Measurements from ENCODE around the gene CHRNA7.

DNA sequence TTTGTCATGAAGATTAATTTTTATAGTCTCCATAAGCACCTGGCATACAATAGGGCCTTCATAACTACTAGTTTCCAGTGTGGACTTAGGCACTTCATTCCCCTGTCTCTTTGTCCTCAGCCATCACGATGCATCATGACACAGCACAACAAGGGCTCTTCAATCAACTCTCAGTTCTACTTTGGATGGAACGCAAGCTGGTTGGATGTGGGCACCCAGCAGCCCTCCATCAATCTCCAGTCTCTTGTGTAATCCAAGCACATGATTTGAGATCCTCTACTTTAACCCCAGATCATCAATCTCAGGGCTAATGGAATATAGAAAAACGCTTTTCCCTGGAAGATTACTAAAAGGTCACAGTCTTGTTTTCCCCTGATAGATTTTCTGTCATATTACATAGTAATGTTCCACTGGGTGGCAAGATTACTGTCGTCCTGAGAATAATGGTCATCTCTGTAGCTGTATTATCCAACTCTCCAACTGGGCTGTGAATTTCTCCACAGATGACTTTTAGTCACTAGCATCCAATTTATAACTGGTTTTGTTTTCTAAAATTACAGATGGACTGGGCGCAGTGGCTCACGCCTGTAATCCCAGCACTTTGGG, 22.9 kb upstream of the CHRNA7 start:
- TF ChIP-seq, protein P1, sequence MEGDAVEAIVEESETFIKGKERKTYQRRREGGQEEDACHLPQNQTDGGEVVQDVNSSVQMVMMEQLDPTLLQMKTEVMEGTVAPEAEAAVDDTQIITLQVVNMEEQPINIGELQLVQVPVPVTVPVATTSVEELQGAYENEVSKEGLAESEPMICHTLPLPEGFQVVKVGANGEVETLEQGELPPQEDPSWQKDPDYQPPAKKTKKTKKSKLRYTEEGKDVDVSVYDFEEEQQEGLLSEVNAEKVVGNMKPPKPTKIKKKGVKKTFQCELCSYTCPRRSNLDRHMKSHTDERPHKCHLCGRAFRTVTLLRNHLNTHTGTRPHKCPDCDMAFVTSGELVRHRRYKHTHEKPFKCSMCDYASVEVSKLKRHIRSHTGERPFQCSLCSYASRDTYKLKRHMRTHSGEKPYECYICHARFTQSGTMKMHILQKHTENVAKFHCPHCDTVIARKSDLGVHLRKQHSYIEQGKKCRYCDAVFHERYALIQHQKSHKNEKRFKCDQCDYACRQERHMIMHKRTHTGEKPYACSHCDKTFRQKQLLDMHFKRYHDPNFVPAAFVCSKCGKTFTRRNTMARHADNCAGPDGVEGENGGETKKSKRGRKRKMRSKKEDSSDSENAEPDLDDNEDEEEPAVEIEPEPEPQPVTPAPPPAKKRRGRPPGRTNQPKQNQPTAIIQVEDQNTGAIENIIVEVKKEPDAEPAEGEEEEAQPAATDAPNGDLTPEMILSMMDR (conservative IDR thresholded peaks at IDR 0.05 in 1 of 2, IDR thresholded peaks at IDR 0.05 in 1 of 2; ENCODE audit: low read depth in 1 of 2, low read length in 2 of 2): no peak
- TF ChIP-seq EZH2 (IDR thresholded peaks at IDR 0.05; ENCODE audit: low read length, missing control alignments): no peak

Measured in fibroblast of lung (primary cell).